SU-DHL-6 (cell line): ENCODE data around the gene RPL27A.

Source experiments
- H2AFZ ChIP-seq: fragments of 200-600 bp; sonication (generic); 2 replicates; pipeline ENCODE4 v1.6.1; 2014; ENCODE audit warnings: low read depth, mild to moderate bottlenecking, moderate library complexity, mixed read lengths, antibody characterized with exemption, low read length; ENCODE audit not compliant: severe bottlenecking
- H3F3A ChIP-seq: fragments of 200-600 bp; shearing (Covaris generic); 2 replicates; pipeline ENCODE4 v1.6.0; 2016; ENCODE audit warnings: antibody characterized with exemption, mild to moderate bottlenecking; ENCODE audit not compliant: insufficient read depth
- H3K27ac ChIP-seq: fragments of 200-600 bp; sonication (generic); 2 replicates; pipeline ENCODE4 v1.5.1; 2016; ENCODE audit warnings: low read depth, mild to moderate bottlenecking, low read length, moderate library complexity, mixed read lengths
- H3K27me3 ChIP-seq: fragments of 200-600 bp; sonication (generic), shearing (Covaris generic); 2 replicates; pipeline ENCODE4 v1.6.0; 2014; ENCODE audit warnings: mild to moderate bottlenecking, low read length
- H3K36me3 ChIP-seq: fragments of 200-600 bp; sonication (generic); 2 replicates; pipeline ENCODE4 v1.6.1; 2014; ENCODE audit warnings: mild to moderate bottlenecking, low read length, mixed read lengths
- H3K4me2 ChIP-seq: fragments of 300-600, 200-600 bp; shearing (Covaris generic), sonication (generic); 2 replicates; pipeline ENCODE4 v1.6.0; 2014; ENCODE audit warnings: low read length, low read depth, mild to moderate bottlenecking; ENCODE audit not compliant: poor library complexity, severe bottlenecking
- H3K4me3 ChIP-seq: fragments of 200-600 bp; sonication (generic); 2 replicates; pipeline ENCODE4 v1.5.1; 2014; ENCODE audit warnings: antibody characterized with exemption, low read length, mild to moderate bottlenecking, mixed read lengths; ENCODE audit not compliant: insufficient read depth, poor library complexity, severe bottlenecking
- H3K79me2 ChIP-seq: fragments of 200-600 bp; sonication (generic); 2 replicates; pipeline ENCODE4 v1.6.1; 2014; ENCODE audit warnings: mild to moderate bottlenecking, low read length, moderate library complexity; ENCODE audit not compliant: insufficient read depth
- H3K9ac ChIP-seq: fragments of 200-600 bp; sonication (generic); 2 replicates; pipeline ENCODE4 v1.7.0; 2014; ENCODE audit warnings: mild to moderate bottlenecking, low read length
- H3K9me2 ChIP-seq: fragments of 200-600 bp; sonication (generic); replicated peaks from 2 replicates; pipeline ENCODE4 v1.6.1; 2014; ENCODE audit warnings: low read length; ENCODE audit not compliant: insufficient read depth
- H3K9me3 ChIP-seq: fragments of 200-600 bp; sonication (generic); 2 replicates; pipeline ENCODE4 v1.6.1; 2014; ENCODE audit warnings: low read length, mixed read lengths; ENCODE audit not compliant: insufficient read depth
- H4K20me1 ChIP-seq: fragments of 200-600 bp; sonication (generic); 2 replicates; pipeline ENCODE4 v1.6.1; 2014; ENCODE audit warnings: low read depth, mild to moderate bottlenecking, antibody characterized with exemption, low read length, moderate library complexity, mixed read lengths
- EZH2phosphoT487 ChIP-seq: fragments of 200-600 bp; sonication (generic), shearing (Covaris generic); conservative IDR thresholded peaks from 2 replicates; pipeline ENCODE4 v1.6.1; 2018; ENCODE audit warnings: mild to moderate bottlenecking, antibody characterized with exemption, low read length, moderate library complexity, mixed read lengths
- TF ChIP-seq, protein P1 (sequence below): fragments of 200-600 bp; sonication (generic); IDR thresholded peaks from one replicate; pipeline ENCODE4 v1.5.1; 2017; ENCODE audit warnings: antibody characterized with exemption, mild to moderate bottlenecking, low read length, moderate library complexity; ENCODE audit not compliant: insufficient read depth, poor library complexity, severe bottlenecking

Gene RPL27A

DNA sequence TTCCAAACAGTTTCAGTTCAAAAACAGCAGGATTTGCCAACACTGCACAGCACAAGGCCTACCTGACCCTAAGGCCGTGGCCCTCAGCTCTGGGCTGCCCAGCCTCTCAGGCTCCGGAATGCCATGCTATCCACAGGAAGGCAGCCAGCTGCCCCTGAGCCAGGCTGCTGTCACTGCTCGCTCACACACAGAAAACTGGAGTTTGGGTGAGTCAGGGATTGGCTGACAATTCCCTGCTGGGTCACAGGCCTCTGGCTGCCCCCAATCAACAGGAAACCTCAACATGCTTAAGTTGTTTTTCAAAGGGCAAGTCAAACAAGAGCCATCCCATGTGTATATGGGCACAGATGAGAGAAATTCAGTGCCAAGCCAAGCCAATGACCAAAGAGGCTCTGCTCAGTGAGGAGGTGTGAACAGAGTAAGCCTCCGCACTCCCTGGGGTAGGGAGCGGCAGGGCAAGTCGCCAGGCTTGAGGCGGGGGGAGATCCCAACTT lies 50.2 kb downstream of the RPL27A start:
- TF ChIP-seq, protein P1, sequence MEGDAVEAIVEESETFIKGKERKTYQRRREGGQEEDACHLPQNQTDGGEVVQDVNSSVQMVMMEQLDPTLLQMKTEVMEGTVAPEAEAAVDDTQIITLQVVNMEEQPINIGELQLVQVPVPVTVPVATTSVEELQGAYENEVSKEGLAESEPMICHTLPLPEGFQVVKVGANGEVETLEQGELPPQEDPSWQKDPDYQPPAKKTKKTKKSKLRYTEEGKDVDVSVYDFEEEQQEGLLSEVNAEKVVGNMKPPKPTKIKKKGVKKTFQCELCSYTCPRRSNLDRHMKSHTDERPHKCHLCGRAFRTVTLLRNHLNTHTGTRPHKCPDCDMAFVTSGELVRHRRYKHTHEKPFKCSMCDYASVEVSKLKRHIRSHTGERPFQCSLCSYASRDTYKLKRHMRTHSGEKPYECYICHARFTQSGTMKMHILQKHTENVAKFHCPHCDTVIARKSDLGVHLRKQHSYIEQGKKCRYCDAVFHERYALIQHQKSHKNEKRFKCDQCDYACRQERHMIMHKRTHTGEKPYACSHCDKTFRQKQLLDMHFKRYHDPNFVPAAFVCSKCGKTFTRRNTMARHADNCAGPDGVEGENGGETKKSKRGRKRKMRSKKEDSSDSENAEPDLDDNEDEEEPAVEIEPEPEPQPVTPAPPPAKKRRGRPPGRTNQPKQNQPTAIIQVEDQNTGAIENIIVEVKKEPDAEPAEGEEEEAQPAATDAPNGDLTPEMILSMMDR, result no peak
- no peak for TF ChIP-seq EZH2phosphoT487
- Histone ChIP-seq H3K79me2 (no peaks in the 10 kb centered on the region), H4K20me1 (no peaks in the 10 kb centered on the region), H3K4me2 (no peak overlapping the region), H3F3A (no peaks in the 10 kb centered on the region), H3K9ac (no peak overlapping the region), H3K36me3 (no peaks in the 10 kb centered on the region), H3K27me3 (no peaks in the 10 kb centered on the region), H3K27ac (no peak overlapping the region), H3K9me2 (no peaks in the 10 kb centered on the region), H3K4me3 (no peak overlapping the region), H3K9me3 (no peaks in the 10 kb centered on the region), H2AFZ (no peak overlapping the region)

DNA sequence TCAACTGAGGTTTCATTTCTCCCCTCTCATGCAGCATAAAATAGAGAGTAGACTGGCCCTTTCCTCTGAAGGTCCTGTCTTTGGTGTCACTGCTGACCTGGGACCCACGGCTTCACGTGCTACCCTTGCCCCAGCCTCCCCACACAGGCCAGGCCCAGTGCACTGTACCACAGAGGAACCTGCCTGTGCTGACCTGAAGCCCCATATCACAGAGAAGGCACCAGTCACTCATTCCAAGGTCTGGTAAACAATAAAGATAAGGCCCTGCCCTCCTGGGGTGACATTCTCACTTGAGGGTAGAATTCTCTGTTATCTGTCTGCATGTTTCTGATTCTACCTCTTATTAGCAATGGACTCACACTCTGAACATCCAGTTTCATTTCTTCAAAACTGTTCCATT lies 51.3 kb downstream of the RPL27A start:
- no peaks in the 10 kb centered on the region for H3K9me3 ChIP-seq
- H3K79me2 ChIP-seq, result no peaks in the 10 kb centered on the region
- H3K4me3 ChIP-seq, result no peak overlapping the region
- no peaks in the 10 kb centered on the region for H3K9me2 ChIP-seq
- no peaks in the 10 kb centered on the region for H4K20me1 ChIP-seq
- no peaks in the 10 kb centered on the region for H3K27me3 ChIP-seq
- no peaks in the 10 kb centered on the region for H3F3A ChIP-seq
- H3K4me2 ChIP-seq, result no peak overlapping the region
- no peak overlapping the region for H3K27ac ChIP-seq
- no peak overlapping the region for H3K9ac ChIP-seq
- H3K36me3 ChIP-seq, result no peaks in the 10 kb centered on the region
- TF ChIP-seq, protein P1, result no peak
- no peak for TF ChIP-seq EZH2phosphoT487
- no peak overlapping the region for H2AFZ ChIP-seq

DNA sequence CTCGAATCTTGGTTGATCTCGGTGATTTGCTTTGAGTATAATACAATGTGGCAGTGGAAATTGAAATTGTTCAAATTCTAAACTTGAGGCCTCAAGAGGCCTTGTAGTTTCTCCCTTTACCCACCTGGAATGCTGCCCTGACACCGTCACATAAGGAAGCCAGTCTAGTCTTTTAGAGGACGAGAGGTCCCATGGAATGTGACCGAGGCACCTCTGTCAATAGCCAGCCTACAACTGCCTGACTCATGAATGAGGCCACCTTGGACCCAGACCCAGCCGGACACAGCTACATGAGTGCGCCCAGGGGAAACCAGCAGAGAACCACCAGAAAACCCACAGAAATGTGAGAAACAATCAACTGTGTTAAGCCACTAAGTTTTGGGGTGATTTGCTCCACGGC lies 52.5 kb downstream of the RPL27A start:
- TF ChIP-seq EZH2phosphoT487, result no peak
- TF ChIP-seq, protein P1, result no peak
- no peak overlapping the region for H3K4me3 ChIP-seq
- H3K79me2 ChIP-seq, result no peaks in the 10 kb centered on the region

More for the DNA sequence above, 52.5 kb downstream of the RPL27A start:
- H3K9me3 ChIP-seq, result no peaks in the 10 kb centered on the region
- H3K27ac ChIP-seq, result no peak overlapping the region
- H3K36me3 ChIP-seq, result no peaks in the 10 kb centered on the region
- H3K9ac ChIP-seq, result no peak overlapping the region
- H2AFZ ChIP-seq, result no peak overlapping the region
- H3F3A ChIP-seq, result no peaks in the 10 kb centered on the region
- H3K27me3 ChIP-seq, result no peaks in the 10 kb centered on the region
- no peak overlapping the region for H3K4me2 ChIP-seq
- H4K20me1 ChIP-seq, result no peaks in the 10 kb centered on the region
- H3K9me2 ChIP-seq, result no peaks in the 10 kb centered on the region
